GM18517 (cell line): ENCODE measurements around the gene CXCL3.
A peak's percentile ranks its signal among the peaks of the same experiment; 100 is the strongest.
"Not testable (repeated sequence)": the region's sequence is repeated elsewhere in the genome, so short reads cannot be mapped to it uniquely, and the experiment has no call there.

ENCODE experiments used
- ATAC-seq: cut with Tn5 transposase; IDR thresholded peaks from one replicate; pipeline ENCODE4 v1.9.1; 2021; ENCODE audit warnings: mild to moderate bottlenecking, moderate library complexity; ENCODE audit not compliant: unreplicated experiment

Gene CXCL3

DNA sequence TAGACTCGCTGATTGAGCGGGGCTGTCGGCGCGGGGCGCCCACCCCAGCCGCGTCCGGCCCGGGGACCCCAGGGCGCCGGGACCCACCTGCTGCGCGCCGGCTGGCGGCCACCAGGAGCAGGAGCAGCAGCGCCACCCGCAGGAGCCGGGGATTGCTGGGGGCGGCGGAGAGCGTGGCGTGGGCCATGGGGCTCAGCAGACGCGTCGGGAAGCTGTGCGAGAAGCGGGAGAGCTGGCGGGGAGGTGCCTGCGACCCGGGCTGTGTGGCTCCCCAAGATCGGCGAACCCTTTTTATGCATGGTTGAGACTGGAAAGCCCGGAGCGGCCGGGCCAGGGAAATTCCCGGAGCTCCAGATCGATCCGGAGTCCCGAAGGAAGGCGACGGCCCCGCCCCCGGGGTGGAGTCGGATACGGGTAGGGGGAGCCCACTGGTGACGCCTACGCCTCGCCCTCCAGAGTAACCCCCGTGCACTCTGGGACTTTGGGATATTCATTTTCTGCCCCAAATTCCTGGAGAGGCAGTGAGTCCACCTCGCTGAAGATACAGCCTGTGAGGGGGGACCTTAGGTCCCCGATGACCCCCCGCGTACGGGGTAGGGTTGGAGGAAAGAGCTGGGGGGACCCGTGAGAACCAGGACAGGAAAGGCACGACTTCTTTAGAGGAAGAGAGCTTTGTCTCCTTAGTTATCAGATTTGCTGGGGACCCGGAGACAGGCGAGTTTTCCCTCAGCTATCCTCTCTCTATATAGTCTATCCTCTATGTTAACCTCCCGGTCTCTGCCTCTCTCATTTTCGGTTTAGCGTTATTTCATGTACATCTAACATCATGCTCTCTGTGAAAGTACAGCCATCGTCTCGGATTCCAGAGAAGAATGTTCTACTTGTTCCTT, at the start of gene CXCL3:
TSS of gene CXCL3 (minus strand) at position 265 of the 890 bp plus-strand sequence. CDS start at position 187, 78 bp downstream.
- ATAC-seq: peak; percentile 55

DNA sequence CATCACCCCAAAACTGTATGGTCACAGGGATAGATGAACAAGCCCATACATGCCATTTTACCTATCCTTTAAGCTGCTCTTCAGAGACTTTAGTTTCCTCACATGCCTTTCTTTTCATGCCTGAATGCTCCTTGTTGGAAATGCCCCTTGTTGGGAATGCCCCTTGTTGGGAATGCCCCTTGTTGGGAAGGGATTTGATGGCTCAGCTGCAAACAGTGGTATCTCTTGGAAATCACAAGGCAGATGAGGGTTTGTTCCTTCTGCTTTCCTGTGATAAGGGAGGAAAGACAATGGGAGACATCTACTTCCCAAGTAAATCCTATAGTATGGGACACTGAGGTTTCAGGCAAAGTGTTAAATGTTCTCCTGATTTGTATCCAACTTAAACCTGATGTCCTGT, 49.0 kb upstream of the CXCL3 start:
- no peak for ATAC-seq

DNA sequence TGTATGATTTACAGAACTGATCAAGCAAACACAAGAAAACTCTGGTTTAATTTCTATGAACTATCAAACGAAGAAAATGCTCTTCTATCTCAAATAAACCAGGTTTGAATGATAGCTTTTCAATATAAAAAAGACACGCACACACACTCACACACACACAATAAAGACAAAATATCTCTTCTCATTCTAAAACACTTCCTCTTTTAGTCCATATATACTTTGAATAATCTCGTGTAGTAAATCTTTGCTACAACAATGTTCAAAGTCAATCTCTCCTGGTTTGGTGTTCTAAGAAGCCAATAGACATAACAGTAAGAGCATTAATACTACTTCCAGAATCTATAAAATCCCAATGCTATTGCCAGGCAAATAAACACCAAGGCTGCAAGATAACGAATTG, 47.2 kb upstream of the CXCL3 start:
- no peak for ATAC-seq

DNA sequence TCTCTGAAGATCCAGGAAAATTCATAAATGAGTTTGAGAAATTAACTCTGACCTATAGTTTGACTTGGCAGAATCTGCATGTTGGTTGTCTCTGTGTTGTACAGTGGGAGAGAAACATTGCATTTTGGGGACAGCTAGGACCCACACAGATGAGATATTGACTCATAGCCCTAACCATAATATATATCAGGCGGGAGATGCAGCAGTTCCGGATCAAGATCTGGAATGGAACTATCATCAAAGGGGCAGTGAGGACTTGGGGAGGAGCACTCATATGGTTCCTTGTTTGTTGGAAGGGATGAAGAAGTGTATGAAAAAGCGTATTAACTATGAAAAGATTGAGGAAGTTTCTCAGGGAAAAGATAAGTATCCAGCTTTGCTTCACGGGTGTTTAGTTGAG, 46.5 kb upstream of the CXCL3 start:
- no peak for ATAC-seq

DNA sequence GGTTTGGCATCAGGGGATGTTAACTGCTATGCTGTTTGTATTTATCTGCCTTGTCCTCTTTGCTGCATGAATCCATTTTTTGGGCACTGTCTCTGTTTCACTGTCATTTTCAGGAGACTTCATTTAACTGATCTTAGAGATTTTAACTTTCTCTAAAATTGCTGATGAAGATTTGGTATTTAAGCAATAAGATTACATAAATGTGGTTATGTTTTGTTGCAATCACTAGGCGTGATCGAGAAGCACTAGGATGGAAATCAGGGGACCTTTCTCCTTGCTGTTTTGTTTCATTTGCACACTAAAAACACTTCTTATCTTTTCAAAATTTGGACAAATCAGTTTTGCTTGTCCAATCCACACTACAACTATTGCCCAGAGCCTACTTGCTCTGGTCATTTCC, 45.1 kb upstream of the CXCL3 start:
- ATAC-seq: no peak

DNA sequence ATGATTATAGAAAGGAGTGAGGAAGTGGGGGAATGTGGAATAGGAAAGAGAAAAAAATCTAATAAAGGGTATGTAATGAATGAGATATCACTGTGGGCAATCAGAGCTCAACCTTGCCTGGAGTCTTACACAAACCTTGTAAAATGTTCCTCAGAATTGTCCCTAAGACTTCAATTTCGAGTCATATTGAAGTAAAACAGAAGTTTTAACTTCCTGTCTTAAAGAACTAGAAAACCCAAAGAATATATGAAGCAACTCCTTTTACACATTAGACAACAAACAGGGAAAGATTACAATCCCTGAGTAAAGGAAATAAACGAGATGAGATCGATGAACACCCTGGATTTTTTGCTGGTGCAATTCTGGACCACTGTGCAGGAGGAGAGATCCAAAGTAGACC, 42.5 kb upstream of the CXCL3 start:
- no peak for ATAC-seq

DNA sequence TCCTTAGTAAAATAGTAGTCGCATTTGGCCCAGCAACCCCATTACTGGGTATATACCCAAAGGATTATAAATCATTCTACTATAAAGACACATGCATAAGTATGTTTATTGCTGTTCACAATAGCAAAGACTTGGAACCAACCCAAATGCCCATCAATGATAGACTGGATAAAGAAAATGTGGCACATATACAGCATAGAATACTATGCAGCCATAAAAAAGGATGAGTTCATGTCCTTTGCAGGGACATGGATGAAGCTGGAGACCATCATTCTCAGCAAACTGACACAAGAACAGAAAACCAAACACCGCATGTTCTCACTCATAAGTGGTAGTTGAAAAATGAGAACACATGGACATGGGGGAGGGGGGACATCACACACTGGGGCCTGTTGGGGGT, 41.9 kb upstream of the CXCL3 start:
- ATAC-seq: not testable (repeated sequence)

DNA sequence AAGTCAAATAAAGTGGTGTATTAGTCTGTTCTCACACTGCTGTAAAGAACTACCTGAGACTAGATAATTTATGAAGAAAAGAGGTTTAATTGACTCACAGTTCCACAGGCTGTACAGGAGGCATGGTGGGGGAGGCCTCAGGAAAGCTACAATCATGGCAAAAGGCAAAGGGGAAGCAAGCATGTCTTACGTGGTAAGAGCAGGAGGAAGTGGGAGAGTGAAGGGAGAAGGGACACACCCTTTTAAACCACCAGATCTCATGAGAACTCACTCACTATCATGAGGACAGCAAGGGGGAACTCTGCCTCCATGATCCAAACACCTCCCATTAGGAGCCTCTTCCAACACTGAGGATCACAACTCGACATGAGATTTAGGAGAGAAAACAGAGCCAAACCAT, 40.5 kb upstream of the CXCL3 start:
- ATAC-seq: not testable (repeated sequence)

DNA sequence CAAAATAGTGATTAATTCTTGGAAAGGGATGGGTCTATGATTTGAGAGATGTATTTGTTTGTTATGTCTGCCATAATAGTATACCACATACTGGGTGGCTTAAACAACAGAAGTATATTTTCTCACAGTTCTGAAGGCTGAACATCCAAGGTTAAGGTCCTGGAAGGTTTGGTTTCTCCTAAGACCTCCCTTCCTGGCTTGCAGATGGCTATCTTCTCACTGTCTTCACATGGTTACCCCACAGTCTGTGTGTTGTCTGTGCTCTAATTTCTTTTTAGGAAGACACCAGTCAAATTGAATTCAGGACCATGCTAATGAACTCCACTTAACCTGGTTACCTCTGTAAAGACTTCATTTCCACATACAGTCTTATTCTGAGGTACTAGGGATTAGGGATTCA, 34.9 kb upstream of the CXCL3 start:
- no peak for ATAC-seq

DNA sequence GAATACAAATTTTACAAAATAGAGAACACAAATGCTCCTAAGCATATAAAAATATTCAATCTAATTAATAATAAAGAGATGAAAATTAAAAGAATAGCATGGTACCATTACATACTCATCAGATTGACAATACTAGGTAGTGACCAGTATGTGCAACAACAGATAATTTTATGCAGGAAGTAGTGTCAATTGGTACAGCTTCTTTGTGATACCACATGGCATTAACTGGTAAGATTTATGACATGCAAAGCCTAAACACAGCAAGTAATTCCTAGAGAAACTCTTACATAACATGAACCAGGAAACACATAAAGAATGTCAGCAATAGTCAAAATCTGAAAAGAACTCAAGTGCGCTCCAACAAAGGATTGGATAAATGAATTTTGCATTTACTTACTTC, 34.2 kb upstream of the CXCL3 start:
- no peak for ATAC-seq

DNA sequence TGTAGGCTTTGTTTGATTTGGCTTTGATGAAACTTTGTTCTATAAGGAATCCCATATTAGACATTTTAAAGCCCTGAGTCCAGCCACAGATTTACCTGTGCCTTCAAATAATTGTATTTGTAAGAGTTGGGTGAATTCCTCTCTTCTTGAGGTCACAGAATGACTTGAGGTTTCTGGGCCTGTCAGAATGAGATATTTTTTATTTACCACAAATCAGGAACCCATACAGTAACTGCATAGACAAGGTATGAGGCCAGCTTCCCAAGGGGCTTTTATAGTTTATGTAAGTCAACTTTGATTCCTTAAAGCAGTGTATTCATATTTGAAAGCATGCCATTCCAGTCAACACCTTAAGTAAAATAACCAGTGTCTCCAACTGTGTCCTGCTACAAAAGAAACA, 29.1 kb upstream of the CXCL3 start:
- ATAC-seq: no peak

DNA sequence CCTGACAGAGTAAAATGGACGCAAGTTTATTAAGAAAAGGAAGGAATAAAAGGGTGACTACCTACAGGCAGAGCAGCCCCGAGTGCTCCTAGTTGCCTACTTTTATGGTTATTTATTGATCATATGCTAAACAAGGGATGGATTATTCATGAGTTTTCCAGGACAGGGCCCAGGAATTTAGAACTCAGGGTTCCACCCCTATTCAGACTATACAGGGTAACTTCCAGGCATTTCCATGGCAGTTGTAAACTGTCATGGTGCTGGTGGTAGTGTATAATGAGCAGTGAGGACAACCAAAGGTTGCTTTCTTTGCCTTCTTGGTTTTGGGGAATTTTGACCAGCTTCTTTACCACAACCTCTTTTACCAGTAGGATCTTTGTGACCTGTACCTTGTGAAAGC, 27.7 kb upstream of the CXCL3 start:
- no peak for ATAC-seq

DNA sequence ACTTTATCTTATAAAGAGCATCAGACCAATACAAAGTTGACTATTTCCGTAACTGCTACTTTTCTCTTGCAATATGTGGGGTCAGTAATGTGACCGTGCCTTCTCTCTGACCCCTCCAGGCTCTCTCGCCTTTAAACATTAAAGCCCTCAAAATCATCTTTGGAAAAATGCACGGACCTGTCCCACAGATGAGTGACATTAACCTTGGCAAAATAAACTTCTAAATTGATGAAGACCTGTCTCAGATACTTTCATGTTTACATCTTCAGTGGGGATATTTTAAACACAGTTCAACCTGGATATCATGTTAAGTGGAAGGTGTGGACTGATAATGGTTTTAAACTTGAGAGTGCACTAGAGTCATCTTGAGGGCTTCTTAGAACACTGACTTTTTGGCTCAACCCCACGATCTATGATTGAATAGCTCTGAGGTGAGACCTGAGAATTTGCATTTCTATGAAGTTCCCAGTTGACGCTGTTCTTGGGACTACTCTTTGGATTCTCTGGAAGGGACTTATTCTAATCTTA, 26.7 kb upstream of the CXCL3 start:
- no peak for ATAC-seq

DNA sequence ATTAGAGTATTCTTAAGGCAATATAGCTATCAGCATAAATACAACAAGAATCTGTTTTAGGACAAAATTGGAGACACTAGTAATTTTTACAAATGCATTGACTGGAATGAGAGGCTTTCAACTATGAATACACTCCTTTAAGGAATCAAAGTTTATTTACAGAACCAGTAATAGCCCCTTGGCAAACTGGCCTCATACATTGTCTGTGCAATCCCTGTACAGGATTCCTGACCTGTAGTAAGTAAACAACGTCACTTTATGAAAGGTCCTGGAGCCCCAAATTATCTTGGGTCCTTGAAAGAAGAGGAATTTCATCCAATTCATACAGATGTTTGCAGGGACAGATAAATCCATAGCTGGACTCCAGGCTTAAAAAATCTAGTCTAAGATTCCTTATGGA, 25.4 kb upstream of the CXCL3 start:
- ATAC-seq: no peak

DNA sequence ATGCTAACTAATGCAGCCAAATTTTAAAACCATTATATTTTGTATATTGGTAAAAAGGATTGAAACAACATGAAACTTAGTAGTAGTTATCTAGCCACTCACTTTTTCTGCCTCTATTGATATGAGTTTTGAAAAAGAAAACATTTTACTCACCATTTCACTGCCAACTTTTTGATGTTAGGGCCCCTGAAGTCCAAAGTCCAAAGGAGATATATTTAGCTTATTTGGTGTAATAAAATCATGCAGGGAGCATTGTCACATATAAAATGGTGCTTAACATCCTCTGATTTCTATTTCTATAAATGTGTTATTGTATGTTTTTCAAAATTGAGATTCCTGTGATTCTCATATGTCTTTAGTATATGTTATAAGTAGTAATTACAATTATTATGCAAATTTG, 24.5 kb upstream of the CXCL3 start:
- ATAC-seq: no peak

DNA sequence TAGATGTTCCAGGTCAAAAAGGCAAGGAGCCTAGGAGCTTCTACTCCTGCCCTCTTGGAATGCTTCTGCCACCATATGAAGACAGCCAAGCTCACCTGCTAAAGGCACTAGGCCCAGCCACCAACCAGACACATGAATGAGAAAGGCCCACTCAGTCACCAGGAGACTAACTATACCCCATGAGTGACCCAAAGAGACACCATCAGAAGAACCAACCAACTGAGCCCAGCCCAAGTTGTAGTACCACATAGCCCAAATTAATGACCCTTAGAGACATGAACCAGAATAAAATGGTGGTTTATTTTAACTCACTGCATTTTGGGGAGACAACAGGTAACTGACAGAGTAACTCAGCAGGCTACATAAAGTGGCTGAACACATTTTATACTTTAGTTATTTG, 22.9 kb upstream of the CXCL3 start:
- no peak for ATAC-seq

DNA sequence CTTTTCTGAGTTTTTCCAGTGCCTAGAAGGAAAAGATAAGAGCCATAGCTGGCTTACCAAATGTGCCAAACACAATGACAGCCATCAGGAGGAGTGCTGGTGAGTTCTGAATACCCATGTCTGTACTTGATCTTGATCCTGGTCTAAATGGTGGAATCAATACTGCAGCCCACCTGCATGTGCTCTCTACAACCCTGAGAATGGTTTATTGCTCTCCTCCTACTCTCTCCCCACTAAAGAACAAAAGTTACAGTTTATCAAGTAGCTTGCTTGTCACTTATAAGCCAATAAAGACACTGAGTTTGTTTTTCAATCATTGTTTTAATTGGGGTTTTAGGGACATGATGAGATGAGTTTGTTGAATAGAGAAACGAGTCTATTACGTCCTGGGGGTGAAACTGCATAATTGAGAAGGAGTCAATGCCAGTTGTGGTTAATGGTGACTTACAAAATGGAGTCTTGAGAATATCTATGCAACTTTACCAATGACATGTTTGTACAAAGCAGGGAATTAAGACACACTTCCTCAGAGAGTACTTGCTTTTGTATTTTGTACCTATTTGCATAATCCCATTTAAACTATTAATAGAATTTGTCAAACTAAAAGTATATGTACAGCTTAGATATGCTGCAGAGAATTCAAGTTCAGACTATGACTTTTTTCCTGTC, 20.8 kb upstream of the CXCL3 start:
- no peak for ATAC-seq

DNA sequence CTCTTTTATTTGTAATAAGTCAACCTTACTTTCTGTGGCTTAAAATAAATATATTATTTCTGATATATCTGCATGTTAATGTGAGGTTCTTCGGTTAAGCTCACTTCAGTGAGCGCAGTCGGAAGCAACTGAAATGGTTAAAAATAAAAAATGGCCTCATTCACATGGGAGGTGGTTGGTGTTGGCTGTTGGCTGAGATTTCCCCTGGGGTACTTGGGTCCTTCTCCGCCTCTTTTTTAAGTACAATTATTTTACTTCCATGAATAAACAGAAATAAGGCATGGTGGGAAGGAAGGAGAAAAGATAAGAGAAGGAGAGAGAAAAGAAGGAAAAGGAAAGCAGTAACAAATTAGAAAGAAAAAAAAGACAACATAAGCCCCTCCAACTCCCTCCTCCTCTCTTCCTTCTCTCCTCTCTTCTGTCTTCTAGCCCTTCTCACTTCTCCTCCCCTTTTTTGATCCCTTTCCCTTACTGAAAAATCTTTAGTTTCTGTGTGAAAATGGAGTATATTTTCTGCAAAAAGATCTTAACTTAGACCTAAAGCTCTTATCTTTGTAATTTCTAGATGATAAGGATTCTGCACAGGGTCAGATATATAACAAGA, 19.7 kb upstream of the CXCL3 start:
- ATAC-seq: no peak

DNA sequence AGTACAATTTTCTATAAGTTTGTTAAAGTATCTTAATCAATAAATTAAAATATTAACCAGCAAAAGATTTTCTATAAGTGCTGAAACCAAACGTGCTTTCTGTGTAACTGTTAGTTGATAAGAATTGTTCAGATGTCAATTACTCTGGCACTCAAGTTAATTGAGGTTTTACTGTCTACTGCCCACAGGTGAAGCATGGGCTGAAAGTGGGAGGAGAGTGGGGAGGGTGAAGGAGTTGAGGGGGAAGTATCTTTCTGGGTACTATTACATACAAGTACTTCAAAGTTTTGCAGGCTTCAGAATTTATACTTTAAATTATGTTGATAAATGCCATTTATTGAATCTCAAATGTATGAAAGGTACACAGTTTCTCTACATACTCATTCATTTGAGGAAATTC, 19.1 kb upstream of the CXCL3 start:
- ATAC-seq: no peak

DNA sequence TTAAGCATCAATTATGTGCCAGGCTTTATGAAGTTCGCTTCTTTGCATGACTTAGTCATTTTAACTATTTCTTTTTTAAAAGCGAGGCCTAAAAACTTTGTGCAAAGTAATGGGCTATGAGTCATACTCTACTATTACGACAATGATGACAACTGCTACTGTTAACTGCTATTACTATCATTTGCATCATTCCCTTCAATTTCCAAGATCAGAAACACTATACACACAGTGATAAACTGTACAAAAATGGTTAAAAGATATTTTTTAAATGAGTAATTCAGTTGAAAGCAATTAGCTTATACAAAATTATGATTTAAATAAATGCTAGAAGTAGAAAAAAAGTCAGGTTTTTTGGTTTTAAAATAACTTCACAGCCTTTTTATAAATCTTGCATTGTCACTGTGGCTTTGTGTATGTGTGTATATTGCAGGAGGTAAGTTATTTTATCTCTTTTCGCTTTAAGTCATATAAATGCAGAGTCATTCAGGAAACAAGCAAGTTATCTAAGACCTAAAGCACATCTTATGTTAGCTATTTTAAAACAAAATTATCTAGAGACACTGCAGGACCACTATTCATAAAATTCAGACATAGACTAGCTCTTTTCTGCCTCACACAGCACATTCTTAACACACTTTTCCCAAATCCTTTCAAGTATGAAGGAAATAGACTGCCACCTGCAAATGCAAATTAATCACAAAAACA, 18.5 kb upstream of the CXCL3 start:
- no peak for ATAC-seq
